ELR (cell line): ENCODE measurements around the gene OTOG.

Experiments used
- DNase-seq: peaks from one replicate; pipeline ENCODE4 v3.0.0-alpha.2; 2015; ENCODE audit warnings: low read depth

OTOG gene

DNA sequence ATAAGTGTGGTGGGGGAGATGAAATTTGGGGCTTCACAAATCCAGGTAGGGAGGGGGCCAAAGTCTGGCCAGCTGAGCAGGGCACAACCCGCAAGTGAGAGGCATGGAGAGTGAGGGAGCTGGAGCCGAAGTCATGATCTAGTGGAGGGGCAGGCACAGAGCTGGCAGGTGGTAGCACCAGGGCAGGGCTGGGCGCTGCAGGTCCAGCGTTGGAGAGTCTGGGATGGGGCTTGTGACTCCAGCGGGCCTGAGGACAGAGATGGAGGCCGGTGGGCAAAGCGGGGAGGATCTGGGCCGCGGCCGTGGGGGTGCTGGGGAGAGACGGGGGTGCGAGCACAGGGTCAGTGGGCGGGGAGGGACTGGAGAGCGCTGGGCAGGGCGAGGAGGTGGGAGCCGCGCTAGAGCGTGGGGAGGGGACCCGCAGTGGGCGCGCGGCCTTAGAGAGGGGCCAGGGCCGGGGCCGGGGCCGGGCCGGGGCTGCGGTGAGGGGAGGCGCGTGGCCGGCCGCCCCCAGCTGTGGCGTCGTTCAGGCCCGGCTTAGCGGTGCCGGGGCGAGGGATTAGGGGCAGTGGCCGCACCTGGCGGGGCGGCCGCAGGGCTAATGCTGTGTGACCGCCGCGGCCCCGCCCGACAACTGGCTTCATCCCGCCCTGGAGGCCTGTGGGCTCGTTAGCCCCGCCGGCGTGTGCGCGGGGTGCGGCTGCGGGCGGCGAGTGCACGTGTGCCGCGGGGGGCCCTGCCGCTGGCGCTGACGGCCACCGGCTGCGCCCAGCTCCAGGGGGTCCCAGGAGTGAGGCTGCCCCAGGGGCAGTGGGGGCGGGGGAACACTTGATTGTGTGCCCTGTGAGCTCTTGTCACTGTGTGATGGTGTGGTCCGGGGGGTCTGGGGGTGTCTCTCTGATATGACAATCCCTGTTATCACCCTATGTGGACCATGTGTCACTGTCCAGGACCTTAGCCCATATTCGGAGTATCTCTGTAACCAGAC is 148.7 kb downstream of the OTOG start:
- DNase-seq: no peak

- DNase-seq: no peak
These were observed 149.7 kb downstream of the OTOG start for GRCh38 chr11:17696741-17697140.
